ENCODE results near the gene TUBB8.
A peak's percentile ranks its signal among the peaks of the same experiment; 100 is the strongest.
"Not testable (repeated sequence)": the region's sequence is repeated elsewhere in the genome, so short reads cannot be mapped to it uniquely, and the experiment has no call there.

The TUBB8 gene

GRCh38 chr10:48996-49395 is at the start of gene TUBB8:
TSS of gene TUBB8 (minus strand) at chr10:49296. CDS start at chr10:49238, 58 bp downstream.
- DNase-seq = no peak

- no peak for DNase-seq
Measured at GRCh38 chr10:96466-96865, 47.4 kb upstream of the TUBB8 start.

GRCh38 chr10:95356-96115 is 46.4 kb upstream of the TUBB8 start:
- DNase-seq = no peak

GRCh38 chr10:94613-95012 is 45.5 kb upstream of the TUBB8 start:
- no peak for DNase-seq

GRCh38 chr10:92846-93245 is 43.8 kb upstream of the TUBB8 start:
- no peak for DNase-seq

GRCh38 chr10:92153-92552 is 43.1 kb upstream of the TUBB8 start:
- DNase-seq = no peak

- DNase-seq = no peak
Measured at GRCh38 chr10:91313-91712, 42.2 kb upstream of the TUBB8 start.

- DNase-seq = no peak
Measured at GRCh38 chr10:90161-90560, 41.1 kb upstream of the TUBB8 start.

- DNase-seq = no peak
Measured at GRCh38 chr10:89248-89647, 40.2 kb upstream of the TUBB8 start.

- DNase-seq = no peak
Measured at GRCh38 chr10:88253-88652, 39.2 kb upstream of the TUBB8 start.

- DNase-seq = no peak
Measured at GRCh38 chr10:87177-88080, 38.3 kb upstream of the TUBB8 start.

GRCh38 chr10:86031-86430 is 36.9 kb upstream of the TUBB8 start:
- no peak for DNase-seq

GRCh38 chr10:85044-85443 is 35.9 kb upstream of the TUBB8 start:
- DNase-seq = no peak

- no peak for DNase-seq
Measured at GRCh38 chr10:83930-84530, 34.9 kb upstream of the TUBB8 start.

- no peak for DNase-seq
Measured at GRCh38 chr10:80477-81105, 31.5 kb upstream of the TUBB8 start.

- DNase-seq = no peak
Measured at GRCh38 chr10:79532-80215, 30.6 kb upstream of the TUBB8 start.

GRCh38 chr10:78556-78955 is 29.5 kb upstream of the TUBB8 start:
- no peak for DNase-seq

GRCh38 chr10:74266-74621 is 25.1 kb upstream of the TUBB8 start:
- DNase-seq = not testable (repeated sequence)

GRCh38 chr10:73543-74265 is 24.6 kb upstream of the TUBB8 start:
- peak in 1 of 2 experiments; percentile 17 for DNase-seq

- not testable (repeated sequence) for DNase-seq
Measured at GRCh38 chr10:68156-68555, 19.1 kb upstream of the TUBB8 start.

- DNase-seq = not testable (repeated sequence)
Measured at GRCh38 chr10:49926-50325, 830 bp upstream of the TUBB8 start.

- not testable (repeated sequence) for DNase-seq
Measured at GRCh38 chr10:47864-48263, 1.2 kb downstream of the TUBB8 start.

Measured in NCI-H524 (cell line).